ENCODE data around the gene HHEX.
A peak's percentile ranks its signal among the peaks of the same experiment; 100 is the strongest.

The HHEX gene

DNA sequence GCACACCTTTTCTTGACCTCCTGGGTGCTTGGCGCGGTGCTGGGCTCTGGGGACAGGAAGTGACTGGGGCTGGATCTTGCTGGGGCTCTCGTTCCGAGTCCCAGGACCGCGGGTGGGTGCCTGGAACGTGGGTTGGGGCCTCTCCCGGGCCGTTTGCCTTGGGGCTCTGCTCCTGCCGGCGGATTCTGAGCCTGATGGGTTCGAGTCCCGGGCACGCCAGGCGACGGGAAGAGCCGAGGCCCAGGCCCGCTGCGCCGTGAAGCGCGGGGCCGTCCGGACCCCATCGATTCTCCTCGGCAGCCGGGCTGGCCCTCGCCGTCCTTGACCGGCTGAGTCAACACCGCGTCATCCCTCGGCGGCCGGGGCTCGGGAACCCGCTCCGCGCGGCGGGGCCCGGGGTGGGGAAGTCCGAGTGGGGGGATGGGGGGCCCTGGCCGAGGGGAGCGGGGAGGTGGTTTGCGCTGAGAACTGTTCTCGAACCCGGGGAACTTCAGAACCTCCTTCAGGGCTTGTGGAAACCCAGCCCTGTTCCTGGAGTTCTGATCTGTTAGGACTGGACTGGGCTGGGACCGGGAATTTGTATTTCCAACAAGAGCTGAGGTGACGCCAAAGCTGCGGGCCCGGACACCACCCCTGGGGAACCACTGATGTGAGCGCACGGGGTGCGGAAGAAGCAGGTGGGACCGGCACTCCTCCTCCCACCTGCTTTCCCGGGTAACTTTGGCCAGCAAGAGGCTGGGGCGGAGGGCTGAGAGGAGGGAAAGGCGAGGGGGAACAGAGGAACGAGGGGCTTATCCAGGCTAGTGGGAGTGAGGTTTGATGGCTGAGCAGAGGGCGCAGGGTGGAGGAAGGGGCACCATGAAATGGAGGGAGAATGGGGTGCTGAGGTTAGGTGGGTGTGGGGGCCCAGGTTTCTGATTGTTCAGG is 6.2 kb downstream of the HHEX start:
- DNase-seq: no peak

DNA sequence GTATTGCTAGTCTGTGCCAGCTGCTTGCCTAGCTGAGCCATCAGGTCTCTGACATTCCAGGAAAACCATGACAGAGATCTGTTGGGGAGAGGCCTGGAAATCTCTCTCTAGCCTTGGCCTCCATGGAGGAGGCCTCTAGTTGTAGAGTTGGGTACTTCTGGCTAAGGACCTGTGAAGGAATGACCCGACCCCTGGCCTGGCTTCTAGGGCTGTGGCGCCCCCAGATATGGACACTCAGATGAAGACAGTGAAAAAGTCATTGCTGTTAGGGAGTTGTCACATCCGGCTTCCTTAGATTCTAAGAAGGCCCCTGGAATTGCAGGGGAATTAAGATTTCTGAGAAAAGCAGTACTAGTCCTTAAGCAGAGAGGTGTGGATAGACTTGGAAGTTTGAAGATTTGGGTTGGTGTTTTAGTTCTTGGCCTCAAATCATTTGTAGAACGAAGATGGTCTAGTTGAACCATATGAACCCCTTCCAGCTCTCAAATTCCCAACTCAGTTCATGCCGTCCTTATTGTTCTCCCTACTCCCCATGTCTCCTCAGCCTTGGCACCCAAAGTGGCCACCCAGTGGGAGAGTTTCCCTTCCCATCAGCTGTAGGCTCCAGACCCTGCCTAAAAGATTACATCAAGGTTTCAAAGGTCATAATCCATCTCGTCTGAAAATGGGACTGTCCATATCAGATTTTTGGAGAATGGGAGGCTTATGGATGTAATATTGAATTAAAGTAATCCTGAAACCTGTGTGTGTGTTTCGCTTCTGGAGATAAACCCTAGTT is 7.0 kb downstream of the HHEX start:
- no peak for DNase-seq

DNA sequence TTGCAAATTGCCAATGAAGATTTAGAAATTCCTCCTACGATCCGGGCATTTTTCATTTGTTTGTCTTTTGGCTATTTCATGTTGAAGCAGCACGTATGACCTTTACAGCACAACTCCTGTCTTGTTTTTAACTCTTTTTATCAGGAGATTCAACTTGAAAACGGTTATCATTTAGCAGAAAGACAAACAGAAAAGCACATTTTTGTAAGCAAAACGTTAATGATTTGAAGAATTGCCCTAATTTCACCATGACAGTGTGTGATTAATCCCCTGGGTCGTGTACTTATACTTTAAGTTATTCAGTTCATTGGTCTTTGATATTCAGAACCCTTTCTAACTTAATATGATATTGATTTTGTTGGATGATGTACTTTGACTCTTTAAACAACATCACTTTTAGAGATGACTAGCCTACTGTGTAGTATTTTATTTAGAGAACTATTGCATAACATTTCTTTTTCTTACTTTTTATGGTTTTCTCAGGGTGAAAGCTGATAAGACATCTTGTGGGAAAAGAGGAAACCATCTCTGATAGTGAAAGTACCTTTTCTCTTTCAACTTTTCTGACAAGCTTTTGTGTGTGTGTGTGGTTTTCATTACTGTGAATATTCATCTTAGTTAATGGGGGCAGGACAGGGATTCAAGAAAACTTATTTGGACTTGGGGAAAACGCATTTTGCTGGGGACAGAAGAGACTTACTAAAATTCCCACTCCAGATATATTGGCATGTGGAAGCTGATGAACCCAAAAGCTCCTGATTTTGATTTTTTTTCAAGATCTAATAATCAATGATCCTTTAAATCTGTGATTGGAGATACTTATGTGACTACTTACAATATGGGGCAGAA is 8.1 kb downstream of the HHEX start:
- no peak for DNase-seq

DNA sequence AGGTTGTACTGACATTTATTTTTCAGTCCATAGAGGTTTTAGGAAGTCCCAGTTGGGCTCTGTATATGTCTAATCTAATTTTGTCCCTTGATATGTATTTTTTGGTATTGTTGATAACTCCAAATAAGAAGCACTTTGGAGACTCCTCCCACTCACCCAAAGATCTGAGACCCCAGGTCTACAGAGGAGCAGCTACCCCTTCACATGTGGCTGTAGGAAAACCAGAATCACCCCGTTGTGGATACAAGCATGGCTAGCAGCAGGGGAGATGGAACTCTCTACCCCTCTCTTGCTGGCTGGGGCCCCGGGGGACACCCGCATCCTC is 9.4 kb downstream of the HHEX start:
- no peak for DNase-seq

DNA sequence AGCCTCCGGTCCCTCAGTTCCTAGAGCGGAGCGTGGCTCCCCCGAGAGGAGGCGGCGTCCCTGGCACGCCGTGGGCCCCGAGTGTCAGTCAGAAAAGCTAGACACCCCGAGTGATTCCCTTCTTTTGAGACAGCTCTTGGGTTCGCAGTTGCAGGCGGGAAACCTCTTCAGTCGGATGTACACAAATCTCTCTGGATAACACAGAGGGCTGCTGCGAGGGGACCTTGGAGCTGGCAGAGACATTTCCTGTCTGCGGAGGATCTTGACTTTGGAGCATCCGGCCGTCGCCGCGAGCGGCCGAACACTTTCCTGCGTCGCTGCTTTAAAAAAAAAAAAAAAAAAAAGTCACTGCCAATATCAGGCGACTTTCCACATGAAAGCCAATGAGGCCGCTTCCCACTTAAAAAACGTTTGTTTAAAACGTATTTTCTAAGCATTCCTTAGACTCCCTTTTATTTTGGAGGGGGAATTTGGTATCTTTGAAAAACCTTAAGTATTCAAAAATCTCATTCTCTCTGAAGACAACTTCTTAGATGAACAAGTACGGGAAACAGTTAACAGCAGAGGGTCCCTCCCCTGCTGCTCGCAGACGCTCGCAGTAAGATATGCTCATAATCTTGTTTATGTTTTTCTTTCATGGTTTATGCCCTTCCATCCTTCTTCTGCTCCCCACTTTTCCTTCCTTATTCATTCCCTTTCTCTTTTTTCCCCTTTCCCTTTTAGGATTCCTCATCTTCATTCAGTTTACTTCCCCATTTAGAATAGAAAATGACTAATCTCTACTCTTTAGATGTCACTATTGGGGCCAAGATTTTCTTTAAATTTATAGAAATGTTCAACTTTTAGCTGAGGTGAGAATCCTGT is 10.0 kb downstream of the HHEX start:
- DNase-seq: peak; percentile 9

DNA sequence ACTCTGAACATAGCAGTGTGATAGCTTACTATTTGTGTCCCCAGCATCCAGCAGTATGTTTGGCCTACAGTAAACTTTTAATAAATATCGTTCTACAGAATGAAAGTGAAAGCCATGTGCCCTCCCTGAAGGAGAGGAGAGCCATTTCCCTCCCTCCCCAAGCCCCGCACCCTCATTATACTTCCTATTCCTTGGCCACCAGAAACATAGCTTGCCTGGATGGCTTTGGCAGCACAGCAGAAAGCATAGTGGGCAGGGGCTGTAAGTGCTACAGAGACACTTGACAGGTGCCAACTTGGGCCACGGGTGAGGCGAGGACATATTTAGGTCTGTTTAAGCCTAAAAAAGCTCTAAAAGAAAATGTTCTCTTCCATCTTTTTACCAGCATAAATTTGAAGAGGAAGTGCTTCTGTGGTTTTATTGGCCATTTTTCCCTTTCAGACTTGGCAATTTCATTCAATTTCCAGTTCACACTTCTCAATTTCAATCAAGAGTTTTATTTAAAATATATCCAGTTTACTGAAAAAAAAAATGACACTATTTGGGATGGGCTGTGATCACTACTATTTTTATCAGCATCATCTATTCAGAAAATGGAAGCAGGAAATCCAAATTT is 12.7 kb downstream of the HHEX start:
- DNase-seq: no peak

DNA sequence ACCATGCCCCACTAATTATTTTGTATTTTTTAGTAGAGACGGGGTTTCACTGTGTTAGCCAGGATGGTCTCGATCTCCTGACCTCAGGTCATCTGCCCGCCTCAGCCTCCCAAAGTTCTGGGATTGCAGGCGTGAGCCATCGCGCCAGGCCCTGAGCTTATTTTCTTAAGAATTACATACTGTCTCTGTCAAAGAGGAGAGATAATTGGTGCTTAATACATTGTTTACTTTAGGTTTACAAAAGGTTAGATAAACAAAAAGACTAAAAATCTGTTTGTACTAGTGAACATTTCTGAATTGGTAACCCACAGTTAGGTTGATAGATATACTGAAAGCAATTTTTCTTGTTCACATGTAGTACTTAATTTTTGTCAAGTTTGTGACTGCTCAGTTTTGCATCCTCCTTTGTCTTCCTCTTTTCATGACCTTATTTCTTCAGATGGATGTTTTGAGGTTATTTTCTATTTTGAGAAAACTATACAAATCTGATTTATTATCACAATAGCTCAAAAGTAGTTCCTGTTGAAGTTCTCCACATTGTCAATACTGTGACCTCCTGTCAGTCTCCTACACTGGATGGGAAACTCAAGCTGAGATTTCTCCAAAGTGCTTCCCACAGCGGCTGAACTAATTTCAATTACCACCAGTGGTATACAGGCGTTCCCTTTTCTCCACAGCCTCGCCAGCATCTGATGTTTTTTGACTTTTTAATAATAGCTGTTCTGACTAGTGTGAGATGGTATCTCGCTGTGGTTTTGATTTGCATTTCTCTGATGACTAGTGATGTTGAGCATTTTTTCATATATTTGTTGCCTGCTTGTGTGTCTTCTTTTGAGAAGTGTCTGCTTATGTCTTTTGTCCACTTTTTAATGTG is 22.5 kb downstream of the HHEX start:
- DNase-seq: peak; percentile 9

DNA sequence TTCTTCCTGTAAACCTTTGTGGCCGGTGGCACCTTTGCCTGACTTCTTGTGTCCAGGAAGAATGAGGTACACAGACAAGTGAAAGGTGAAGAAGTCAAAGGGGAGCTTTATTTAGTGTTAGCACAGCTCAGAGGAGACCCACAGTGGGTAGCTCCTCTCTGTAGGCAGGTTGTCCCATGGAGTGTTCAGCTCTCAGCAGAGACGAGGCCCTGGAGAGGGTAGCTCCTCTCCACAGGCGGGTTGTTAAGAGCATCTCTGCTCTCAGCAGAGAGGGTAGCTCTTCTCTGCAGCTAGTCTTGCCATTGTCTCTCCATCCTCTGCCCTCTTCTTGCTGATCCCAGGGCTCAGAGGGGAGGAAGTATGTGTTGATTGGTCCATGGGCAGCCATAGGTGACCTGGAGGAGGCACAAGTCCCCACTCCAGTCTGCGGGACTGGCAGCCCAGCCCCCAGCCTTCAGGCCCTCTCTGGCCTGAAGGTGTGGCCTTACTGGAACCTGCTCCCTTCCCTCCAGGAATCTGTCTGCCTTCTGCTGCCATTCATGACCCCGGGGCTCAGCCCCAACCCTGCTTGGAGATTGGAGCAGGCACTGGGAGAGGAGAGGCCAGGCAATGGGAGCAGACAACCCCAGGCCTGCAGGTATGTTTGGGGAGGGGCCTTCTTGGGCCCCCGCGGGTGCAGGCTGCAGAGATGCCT is 24.5 kb downstream of the HHEX start:
- no peak for DNase-seq

DNA sequence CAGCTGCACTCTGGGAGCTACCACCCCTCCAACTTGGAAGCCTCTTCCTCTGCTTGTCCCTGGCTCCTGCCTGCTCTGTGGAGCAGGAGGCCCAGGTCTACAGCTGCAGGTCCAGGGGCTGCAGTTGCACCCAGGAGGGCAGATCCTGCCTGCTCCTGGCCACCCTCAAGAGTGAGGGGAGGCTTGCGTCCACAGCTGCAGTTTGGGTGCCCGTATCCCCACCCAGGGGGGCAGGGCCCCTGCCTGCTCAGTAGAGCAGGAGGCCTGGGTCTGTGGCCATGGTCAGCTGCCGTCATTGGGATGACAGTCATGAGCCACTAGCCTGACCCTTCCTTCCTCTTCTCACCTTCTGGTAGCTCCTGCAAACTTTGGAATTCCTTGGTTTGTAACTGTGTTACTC is 25.1 kb downstream of the HHEX start:
- DNase-seq: no peak

DNA sequence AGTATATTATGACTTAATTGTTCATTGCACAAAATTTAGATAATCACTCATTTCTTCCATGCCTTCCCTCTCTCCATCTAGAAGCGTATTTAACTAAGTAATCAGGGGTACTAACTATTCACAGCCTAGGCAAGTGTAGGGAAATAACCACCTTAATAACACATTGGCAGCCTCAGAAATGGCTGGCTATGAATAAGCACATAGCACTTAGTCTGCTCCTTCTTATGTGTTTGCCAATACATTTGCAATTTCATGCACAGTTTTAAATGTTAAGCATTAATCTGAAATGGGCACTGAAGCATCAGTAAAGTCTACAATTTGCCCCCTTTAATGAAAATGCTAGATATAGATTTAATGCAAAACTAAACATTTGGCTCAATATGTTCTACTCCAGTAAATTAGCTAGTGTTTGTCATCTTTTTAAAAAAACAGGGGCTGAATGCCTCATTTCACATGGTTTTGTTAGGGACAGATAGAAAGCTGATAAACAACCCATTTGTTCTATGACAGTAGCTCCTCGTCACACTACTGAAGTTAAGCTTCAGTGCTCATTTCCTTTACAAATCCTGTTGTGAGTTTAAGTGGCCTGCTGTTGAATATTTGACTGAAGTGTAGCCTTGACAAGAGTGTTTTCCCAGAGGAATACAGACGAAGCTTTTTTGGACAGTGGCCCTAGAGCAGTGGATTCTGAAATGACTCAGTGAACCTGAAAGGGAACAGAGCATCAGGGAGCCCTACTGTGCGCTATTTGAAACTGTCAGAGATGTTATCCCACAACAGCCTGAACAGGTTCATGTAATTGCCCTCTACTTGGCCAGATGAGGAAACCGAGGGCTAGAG is 30.5 kb downstream of the HHEX start:
- no peak for DNase-seq

DNA sequence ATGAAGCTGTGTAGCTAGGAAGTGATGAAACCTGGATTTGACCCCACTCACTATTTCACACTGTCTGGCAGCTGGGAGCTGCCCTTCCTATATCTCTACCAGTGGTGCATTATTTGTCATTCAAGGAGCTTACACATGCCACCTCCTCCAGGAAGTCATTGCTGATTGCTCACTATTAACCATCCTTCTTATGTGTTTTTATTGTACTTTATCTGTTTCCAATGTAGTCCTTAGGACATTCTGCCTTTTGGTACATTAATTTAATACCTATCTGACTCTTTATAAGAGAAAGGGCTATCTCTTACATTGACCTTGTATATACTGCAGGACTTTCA is 31.0 kb downstream of the HHEX start:
- no peak for DNase-seq

DNA sequence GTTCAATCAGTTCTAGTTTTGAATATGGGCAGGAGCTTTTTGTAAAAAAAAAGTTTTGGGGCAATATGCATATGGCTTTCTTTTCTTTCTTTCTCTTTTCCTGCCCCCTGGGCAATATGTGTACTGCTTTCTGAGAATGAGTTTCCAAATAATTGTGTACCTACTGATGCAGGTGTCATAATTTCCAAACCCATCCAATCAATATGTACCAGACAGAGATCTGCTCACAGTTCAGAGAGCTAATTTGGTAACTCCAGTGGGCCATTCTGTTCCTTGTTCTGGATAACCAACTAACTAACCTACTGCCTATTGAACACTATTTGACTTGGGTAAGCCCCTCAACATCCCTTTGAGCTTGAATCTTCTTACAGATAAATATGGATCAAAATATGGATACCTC is 32.6 kb downstream of the HHEX start:
- DNase-seq: no peak

DNA sequence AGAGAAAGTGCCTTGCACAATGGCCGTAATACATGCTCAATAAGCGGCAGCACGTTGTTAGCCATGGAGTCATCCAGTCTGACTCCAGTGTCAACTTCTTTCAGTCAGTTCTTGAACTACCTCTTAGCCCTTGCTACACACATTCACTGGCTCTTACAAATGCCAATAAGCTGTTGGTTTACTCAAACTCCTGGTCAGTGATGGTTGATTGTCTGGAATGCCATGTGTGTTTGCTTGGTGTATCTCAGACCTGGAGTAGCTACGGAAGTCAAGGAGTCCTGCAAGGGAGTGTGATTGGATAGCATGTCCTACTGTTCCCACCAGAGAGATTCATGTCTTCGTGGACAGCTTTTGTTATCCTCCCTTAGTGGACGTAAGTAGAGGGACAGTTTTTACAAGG is 37.4 kb downstream of the HHEX start:
- no peak for DNase-seq

DNA sequence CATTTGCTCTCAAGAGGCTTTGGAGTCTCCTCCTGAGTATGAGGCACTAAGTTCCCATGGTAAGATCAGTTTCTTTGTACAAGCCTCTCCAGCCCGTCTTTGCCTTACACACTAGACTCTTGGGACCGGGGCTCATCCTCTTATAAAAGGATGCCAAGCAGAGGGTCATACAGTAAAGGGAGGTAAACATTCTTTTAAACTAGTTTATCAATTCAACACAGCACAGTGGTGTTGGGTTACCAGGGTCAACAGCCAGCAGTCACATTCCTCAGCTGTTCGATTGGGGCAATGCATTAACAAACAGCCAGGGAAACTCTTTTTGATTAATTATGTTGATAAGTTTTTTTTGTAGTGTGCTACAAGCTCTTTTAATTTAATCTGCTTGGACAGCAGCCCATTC is 37.8 kb downstream of the HHEX start:
- no peak for DNase-seq

DNA sequence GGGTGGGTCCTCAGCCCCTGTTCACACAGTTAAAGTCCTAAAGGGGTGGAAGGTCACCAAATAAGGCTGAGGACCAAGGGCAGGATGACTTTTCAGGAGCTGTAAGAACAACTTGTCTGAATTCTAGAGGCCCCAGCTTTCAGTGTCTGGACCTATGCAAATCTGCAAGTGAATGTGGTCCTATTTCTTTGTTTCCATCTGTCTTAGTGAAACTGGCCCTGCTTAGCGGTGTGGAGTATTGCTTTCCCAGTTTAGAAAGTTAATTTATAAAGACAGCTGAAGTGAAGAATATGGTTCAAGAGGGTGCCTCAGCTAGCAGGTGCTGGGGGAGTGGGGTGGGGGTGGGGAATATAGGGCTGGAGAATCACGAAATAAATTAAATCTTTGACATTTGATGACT is 40.1 kb downstream of the HHEX start:
- DNase-seq: no peak

DNA sequence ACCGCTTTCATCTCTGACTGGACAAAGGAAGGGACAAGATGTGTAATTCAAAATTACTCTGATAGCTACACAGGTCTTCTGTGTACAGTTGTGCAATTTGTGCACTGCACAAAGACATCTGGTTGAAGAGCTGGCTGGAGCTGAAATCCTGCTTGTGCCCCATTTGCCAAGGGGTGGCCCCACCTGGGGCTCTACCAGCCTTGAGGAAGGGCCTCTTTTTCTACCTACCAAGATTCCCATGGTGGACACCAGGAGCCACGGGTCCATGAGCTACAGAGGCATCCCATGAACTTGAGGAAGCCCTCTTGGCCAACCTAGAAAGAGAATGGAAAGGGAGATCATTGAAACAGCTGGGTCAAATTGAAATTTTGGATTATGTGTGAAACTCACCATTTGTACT is 43.2 kb downstream of the HHEX start:
- no peak for DNase-seq

DNA sequence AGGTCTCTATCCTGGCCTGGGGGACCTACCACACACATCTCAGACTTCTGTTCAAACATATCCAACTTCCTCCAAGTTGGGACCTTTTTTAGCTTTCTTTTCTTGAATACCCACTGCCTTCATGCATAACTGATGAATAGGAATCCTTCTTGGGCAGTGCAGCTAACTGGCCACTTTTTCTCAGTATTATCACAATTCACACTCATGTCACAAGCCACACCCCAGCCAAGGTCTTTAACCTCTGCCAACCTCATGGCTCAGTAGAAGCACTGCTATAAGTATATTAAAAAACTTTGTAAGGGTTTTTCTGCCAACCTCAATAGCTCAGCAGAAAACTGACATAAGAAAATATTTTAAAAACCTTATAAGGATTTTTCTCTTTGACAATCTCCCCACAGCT is 44.5 kb downstream of the HHEX start:
- DNase-seq: no peak

DNA sequence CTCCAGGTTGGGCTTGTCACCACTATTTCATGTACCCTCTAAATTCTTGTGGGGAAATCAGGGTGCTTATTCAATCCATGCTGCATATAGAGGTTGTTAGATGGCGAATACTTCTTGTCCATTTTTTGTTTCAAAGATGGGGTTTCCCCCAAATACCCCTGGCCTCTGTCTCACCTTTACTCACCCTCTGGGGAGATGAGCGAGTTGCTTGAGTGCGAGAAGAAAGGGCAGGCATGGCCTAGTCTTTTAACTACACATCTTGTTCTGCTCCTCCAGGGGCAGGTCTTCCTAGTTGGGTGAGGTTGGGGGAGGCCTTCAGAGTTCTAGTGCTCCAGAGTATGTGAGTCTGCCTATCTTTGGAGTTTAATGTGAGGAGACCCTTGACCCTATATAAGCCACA is 46.2 kb downstream of the HHEX start:
- DNase-seq: no peak

DNA sequence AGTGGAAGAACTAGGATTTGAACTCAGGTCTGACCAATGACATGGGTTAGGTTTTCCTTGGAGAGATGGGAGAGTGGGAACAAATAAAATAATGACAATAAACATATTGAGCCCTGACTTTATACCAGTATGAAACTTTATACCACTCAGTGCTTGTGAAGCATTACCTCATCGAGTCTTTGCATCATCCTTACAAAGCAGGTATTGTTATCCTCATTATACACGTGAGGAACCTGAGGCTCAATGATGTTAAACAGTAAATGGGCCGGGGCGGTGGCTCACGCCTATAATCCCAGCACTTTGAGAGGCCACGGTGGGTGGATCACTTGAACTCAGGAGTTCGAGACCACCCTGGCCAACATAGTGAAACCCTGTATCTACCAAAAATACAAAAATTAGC is 47.7 kb downstream of the HHEX start:
- DNase-seq: no peak

DNA sequence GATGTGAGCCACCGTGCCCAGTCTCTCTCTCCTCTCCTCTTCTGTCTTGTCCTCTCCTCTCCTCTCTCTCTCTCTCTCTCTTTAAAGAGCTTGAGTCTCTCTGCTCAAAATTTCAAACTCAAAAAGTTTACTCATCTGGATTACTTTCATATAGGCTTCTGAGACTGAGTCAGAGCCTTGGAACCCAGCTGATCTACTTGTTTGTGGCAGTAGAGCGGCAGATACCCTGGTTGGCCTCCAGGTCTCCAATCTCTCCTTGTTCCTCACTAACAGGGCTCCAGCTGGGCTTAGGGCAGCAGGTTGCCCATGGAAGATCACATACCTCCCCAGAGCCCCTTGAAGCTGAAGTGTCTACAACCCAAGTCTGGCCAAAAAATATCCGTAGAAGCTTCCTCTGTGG is 51.0 kb downstream of the HHEX start:
- DNase-seq: no peak
